Anterior cingulate cortex (tissue), 58 donors: ENCODE results near the gene SYT15B.
"Not testable (repeated sequence)": the region's sequence is repeated elsewhere in the genome, so short reads cannot be mapped to it uniquely, and the experiment has no call there.

ENCODE experiments used
- DNase-seq, 58 donors: peaks; one replicate each; lab custom pipeline; 2025; lab: John Stamatoyannopoulos, UW

Gene SYT15B

DNA sequence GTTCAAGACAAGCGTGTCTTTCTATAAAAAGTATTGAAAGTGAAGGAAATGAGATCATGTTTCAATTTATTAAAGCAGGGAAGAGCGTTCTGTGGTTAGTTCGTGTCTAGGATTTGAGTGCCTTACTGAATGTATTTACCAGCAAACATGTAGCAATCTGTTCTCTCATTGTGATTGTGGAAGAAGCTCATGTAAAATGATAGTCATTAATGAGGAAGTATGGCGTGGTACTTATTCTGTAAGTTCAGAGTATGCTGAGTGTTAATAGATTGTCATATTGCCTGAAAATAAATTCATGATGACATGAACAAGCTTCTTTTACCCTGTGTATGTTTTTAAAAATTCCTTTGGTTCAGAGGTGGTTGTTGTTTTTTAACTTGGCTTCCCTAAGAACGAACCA lies 32.5 kb downstream of the SYT15B start:
- DNase-seq = not testable (repeated sequence)

DNA sequence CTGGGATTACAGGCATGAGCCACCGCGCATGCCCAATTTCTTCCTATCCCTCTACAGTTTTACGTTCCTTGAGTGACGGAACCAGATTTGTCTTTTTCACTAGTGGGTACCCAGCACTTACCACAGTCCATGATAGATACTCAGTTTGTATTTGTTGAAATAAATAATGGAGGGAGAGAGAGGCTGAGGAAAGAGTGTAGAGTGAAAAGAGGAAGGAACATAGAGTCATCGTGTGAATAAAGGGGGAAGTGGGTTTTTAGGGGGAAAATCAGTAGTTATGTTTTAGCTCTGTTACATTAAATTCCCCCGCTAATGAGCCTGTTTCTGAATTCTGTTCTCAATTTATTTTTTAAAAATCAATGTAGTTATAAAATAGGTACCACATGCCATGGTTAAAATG lies 37.7 kb downstream of the SYT15B start:
- DNase-seq = not testable (repeated sequence)

DNA sequence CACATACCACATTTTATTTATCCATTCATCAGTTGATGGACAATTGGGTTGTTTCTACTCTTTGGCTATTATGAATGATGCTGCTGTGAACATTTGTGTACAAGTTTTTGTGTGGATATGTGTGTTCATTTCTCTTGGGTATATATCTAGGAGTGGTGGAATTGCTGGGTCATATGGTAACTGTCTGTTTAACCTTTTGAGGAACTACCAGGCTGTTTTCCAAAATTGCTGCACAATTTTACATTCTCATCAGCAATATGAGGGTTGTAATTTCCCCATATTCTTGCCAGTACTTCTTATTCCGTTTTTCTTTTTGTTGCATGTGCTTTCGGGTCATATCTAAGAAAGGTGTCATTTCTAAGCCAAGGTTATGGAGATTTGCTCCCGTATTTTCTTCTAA lies 38.3 kb downstream of the SYT15B start:
- not testable (repeated sequence) for DNase-seq

DNA sequence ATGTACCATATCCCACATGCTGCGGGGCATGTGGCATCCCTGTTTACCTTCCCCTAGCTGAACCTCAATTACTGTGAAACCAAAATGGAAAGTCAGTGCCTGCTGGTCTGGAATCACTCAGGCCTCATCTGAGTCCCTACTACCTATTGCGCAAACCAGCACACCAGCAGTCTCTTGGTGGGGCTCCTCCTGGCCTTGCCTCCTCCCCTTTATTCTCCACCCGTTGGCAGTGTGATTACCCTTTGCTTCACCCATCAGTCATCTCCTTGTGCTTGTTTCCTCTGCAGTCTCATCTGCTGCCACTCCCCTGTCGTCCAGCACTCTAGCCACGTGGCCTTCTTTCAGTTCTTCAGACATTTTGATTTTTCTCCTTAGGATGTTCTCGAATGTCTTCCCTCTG lies 39.3 kb downstream of the SYT15B start:
- DNase-seq = not testable (repeated sequence)

DNA sequence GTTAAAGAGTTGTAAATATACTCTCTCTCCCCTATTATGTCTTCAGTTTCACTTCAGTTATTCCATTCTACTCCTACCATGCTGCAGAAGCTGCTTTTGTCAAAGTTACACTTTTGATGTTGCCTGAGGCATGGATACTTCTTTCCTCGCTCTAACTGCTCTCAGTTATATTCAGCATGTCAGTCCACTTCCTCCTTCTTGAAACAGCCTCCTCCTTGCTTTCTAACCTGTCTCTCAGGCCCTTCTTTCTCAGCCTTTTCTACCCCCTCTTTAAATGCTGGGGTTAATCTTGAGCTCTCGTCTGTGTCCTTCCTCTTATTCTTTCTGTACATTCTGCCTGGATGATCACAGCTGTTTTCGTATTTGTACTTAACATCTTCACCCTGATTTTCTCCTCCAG lies 40.0 kb downstream of the SYT15B start:
- DNase-seq = not testable (repeated sequence)

DNA sequence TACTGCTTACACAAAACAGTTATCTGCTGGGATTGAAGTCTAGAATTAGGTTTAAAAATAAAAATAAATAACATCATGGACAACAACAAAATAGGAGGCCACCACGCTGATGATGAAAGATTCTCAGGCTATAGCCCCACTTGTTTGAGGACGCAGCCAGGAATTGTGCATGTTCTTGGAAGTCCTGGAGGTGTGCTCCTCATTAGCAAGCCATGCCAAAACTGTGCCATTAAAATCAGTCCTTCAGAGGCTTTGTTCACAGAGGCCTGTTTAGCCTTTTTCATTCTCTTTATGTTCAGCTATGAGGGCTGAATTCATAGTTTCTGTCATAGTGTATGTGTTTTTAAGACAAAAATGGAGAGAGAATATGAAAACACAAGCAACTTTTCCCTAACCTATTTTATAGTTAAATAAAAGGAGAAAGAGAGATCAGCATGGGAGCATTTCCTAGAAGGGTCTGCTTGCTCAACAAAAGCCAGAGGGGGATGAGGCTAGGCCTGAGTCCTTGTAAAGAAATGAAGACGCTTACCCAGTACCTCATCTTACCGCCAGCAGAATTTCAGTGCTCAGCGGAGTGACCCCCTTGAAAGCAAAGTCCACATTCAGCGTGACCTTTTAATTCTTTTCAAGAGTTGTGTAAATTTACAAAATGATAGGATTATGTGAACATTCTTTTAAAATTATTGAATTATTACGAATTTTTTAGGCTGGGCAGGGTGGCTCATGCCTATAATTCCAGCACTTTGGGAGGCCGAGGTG lies 46.2 kb downstream of the SYT15B start:
- not testable (repeated sequence) for DNase-seq
